ENCODE results near the gene FAM168B.

DNA sequence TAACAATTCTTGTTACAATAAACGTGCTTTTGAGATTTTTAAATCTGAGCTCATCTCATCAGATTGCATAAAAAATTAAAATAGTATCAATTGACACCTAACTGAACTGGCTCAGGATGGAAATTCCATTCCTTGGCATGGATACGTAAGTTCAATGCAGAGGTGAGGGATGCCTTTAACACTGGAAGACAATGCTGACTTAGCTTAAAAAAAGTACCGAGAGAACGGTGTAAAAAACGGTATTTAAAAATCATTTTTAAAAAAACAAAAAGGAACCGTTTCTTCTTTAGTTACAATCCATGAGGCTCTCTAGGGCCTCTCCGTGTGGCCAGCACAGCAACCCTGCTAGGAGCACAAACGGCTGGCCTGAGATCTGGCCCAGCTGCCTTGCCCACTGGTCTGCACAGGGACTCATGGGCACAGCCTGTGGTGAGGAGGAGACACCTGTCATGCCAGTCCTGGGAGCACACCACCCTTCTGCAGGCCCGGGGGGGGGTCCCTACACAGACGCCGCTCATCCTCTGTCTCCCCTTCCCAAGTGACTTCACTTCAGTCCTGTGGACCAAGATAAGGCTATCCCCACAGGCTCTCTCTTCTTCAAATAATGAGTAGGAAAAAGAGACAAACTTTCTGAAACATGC is 45.2 kb downstream of the FAM168B start:
- TF ChIP-seq, protein P1, sequence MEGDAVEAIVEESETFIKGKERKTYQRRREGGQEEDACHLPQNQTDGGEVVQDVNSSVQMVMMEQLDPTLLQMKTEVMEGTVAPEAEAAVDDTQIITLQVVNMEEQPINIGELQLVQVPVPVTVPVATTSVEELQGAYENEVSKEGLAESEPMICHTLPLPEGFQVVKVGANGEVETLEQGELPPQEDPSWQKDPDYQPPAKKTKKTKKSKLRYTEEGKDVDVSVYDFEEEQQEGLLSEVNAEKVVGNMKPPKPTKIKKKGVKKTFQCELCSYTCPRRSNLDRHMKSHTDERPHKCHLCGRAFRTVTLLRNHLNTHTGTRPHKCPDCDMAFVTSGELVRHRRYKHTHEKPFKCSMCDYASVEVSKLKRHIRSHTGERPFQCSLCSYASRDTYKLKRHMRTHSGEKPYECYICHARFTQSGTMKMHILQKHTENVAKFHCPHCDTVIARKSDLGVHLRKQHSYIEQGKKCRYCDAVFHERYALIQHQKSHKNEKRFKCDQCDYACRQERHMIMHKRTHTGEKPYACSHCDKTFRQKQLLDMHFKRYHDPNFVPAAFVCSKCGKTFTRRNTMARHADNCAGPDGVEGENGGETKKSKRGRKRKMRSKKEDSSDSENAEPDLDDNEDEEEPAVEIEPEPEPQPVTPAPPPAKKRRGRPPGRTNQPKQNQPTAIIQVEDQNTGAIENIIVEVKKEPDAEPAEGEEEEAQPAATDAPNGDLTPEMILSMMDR (IDR thresholded peaks at IDR 0.05), result no peak
- no peak for TF ChIP-seq POLR2A (IDR thresholded peaks at IDR 0.05)

Measured in adrenal gland (tissue), 5 donors.